H9 (cell line): ENCODE data around the gene CD164. TPM values are rescaled to one million over a fixed set of nuclear protein-coding genes. Genes with fewer than 3 reads are reported as not detected.

ENCODE experiments used
- DNase-seq: peaks from one replicate; pipeline ENCODE4 v3.0.0-alpha.2; 2017
- H2AFZ ChIP-seq: one replicate; pipeline ENCODE4 v1.6.1; 2013; ENCODE audit warnings: mild to moderate bottlenecking, low read length, control low read depth, moderate library complexity
- H2AK5ac ChIP-seq: 2 replicates; pipeline ENCODE4 v1.6.1; 2013; ENCODE audit warnings: low read length, control low read depth, mixed read lengths; ENCODE audit not compliant: insufficient read length
- H2BK120ac ChIP-seq: one replicate; pipeline ENCODE4 v1.6.1; 2013; ENCODE audit warnings: low read depth, mild to moderate bottlenecking, low read length, control low read depth, inconsistent platforms; ENCODE audit not compliant: poor library complexity, severe bottlenecking
- H2BK12ac ChIP-seq: 2 replicates; pipeline ENCODE4 v1.6.1; 2013; ENCODE audit warnings: low read length, control low read depth, mixed read lengths, low read depth; ENCODE audit not compliant: insufficient read length
- H2BK15ac ChIP-seq: 2 replicates; pipeline ENCODE4 v1.6.1; 2013; ENCODE audit warnings: low read depth, low read length, control low read depth
- H2BK20ac ChIP-seq: one replicate; pipeline ENCODE4 v1.6.1; 2013; ENCODE audit warnings: low read depth, mild to moderate bottlenecking, low read length, control low read depth, inconsistent platforms; ENCODE audit not compliant: poor library complexity, severe bottlenecking
- H2BK5ac ChIP-seq: 2 replicates; pipeline ENCODE4 v1.6.1; 2013; ENCODE audit warnings: low read length, control low read depth, mixed read lengths; ENCODE audit not compliant: insufficient read length
- H3K14ac ChIP-seq: 2 replicates; pipeline ENCODE4 v1.6.1; 2013; ENCODE audit warnings: low read length, control low read depth; ENCODE audit not compliant: insufficient read depth
- H3K18ac ChIP-seq: 2 replicates; pipeline ENCODE4 v1.6.1; 2013; ENCODE audit warnings: low read depth, mild to moderate bottlenecking, mixed read lengths, low read length, control low read depth; ENCODE audit not compliant: insufficient read length
- H3K23ac ChIP-seq: 2 replicates; pipeline ENCODE4 v1.6.1; 2013; ENCODE audit warnings: low read length, control low read depth, mixed read lengths, low read depth; ENCODE audit not compliant: insufficient read length
- H3K23me2 ChIP-seq: 2 replicates; pipeline ENCODE4 v1.6.1; 2013; ENCODE audit warnings: low read depth, mild to moderate bottlenecking, mixed read lengths, low read length, control low read depth; ENCODE audit not compliant: insufficient read length, poor library complexity, severe bottlenecking
- H3K27ac ChIP-seq: 2 replicates; pipeline ENCODE4 v1.5.1; 2013; ENCODE audit warnings: low read length, control low read depth, mixed read lengths, low read depth; ENCODE audit not compliant: insufficient read length
- H3K27me3 ChIP-seq: 2 replicates; pipeline ENCODE4 v1.6.1; 2013; ENCODE audit warnings: low read length, control low read depth, inconsistent platforms; ENCODE audit not compliant: insufficient read depth
- H3K4ac ChIP-seq: 2 replicates; pipeline ENCODE4 v1.6.1; 2013; ENCODE audit warnings: low read depth, mild to moderate bottlenecking, control low read depth, inconsistent platforms, low read length, moderate library complexity
- H3K4me1 ChIP-seq: 2 replicates; pipeline ENCODE4 v1.6.1; 2013; ENCODE audit warnings: low read length, control low read depth, inconsistent platforms; ENCODE audit not compliant: insufficient read depth
- H3K4me2 ChIP-seq: 2 replicates; pipeline ENCODE4 v1.6.1; 2013; ENCODE audit warnings: low read length, control low read depth, mixed read lengths; ENCODE audit not compliant: insufficient read length, insufficient read depth
- H3K56ac ChIP-seq: 2 replicates; pipeline ENCODE4 v1.6.1; 2013; ENCODE audit warnings: low read depth, mild to moderate bottlenecking, mixed read lengths, low read length, control low read depth; ENCODE audit not compliant: insufficient read length
- H3K79me1 ChIP-seq: 2 replicates; pipeline ENCODE4 v1.6.1; 2013; ENCODE audit warnings: low read depth, mild to moderate bottlenecking, moderate library complexity, low read length, control low read depth, inconsistent platforms; ENCODE audit not compliant: insufficient read depth, poor library complexity, severe bottlenecking
- H3K79me2 ChIP-seq: 2 replicates; pipeline ENCODE4 v1.6.1; 2013; ENCODE audit warnings: low read length, control low read depth, inconsistent platforms; ENCODE audit not compliant: insufficient read depth
- H3K9ac ChIP-seq: 2 replicates; pipeline ENCODE4 v1.6.1; 2013; ENCODE audit warnings: low read length, control low read depth, mixed read lengths; ENCODE audit not compliant: insufficient read length; ENCODE audit errors: extremely low read depth
- H3K9me3 ChIP-seq: one replicate; pipeline ENCODE4 v1.6.1; 2013; ENCODE audit warnings: low read depth, low read length, inconsistent platforms; ENCODE audit not compliant: control insufficient read depth
- H3T11ph ChIP-seq: one replicate; pipeline ENCODE4 v1.6.1; 2013; ENCODE audit warnings: mild to moderate bottlenecking, low read length, control low read depth, inconsistent platforms
- H4K20me1 ChIP-seq: one replicate; pipeline ENCODE4 v1.6.1; 2013; ENCODE audit not compliant: control insufficient read depth, insufficient read length, insufficient read depth
- H4K5ac ChIP-seq: 2 replicates; pipeline ENCODE4 v1.6.1; 2013; ENCODE audit warnings: low read depth, mild to moderate bottlenecking, mixed read lengths, low read length, control low read depth; ENCODE audit not compliant: insufficient read length
- H4K8ac ChIP-seq: replicated peaks from 2 replicates; pipeline ENCODE4 v1.6.1; 2013; ENCODE audit warnings: low read length, control low read depth, mixed read lengths, low read depth; ENCODE audit not compliant: insufficient read length
- H4K91ac ChIP-seq: 2 replicates; pipeline ENCODE4 v1.6.1; 2013; ENCODE audit warnings: low read depth, mild to moderate bottlenecking, moderate library complexity, mixed read lengths, low read length, control low read depth; ENCODE audit not compliant: insufficient read length
- H3K27ac Mint-ChIP-seq, 3 experiments: 2 replicates in 2 of 3; 3 replicates in 1 of 3; pipeline ENCODE4 v1.8.0; 2020 to 2021; ENCODE audit warnings: mixed read lengths in 3 of 3, mild to moderate bottlenecking in 1 of 3, moderate library complexity in 1 of 3
- H3K27me3 Mint-ChIP-seq: 2 replicates; pipeline ENCODE4 v1.8.0; 2021; ENCODE audit warnings: low read depth, mild to moderate bottlenecking, moderate library complexity, mixed read lengths
- H3K36me3 Mint-ChIP-seq, 3 experiments: 2 replicates in 2 of 3; 3 replicates in 1 of 3; pipeline ENCODE4 v1.8.0; 2020 to 2021; ENCODE audit warnings: low read depth in 3 of 3, mixed read lengths in 3 of 3; ENCODE audit not compliant: insufficient read depth in 1 of 3
- H3K4me1 Mint-ChIP-seq, 2 experiments: 2 replicates each; pipeline ENCODE4 v1.8.0; 2020; ENCODE audit warnings: mixed read lengths in 2 of 2
- H3K4me3 Mint-ChIP-seq, 2 experiments: 2 replicates in 1 of 2; 3 replicates in 1 of 2; pipeline ENCODE4 v1.8.0; 2020 to 2021; ENCODE audit warnings: mild to moderate bottlenecking in 2 of 2, mixed read lengths in 2 of 2, moderate library complexity in 1 of 2
- H3K9me3 Mint-ChIP-seq, 2 experiments: 2 replicates in 1 of 2; 3 replicates in 1 of 2; pipeline ENCODE4 v1.8.0; 2020; ENCODE audit warnings: mild to moderate bottlenecking in 2 of 2, mixed read lengths in 2 of 2, moderate library complexity in 1 of 2
- CTCF ChIP-seq: fragments of 200-600 bp; sonication (generic); conservative IDR thresholded peaks from 3 replicates; pipeline ENCODE4 v1.8.0; 2021; ENCODE audit warnings: antibody characterized with exemption, mild to moderate bottlenecking
- WGBS: extraction: QIAGEN DNeasy Blood & Tissue Kit; methylation state at CpG from one replicate; pipeline ENCODE4 v1.1.7; 2013; ENCODE audit warnings: missing lambda C conversion rate, low lambda C conversion rate, mixed read lengths; ENCODE audit not compliant: insufficient read length; ENCODE audit errors: extremely low coverage; 5-methylcytosine and 5-hydroxymethylcytosine counted together
- total RNA-seq: library from RNA; stranded (reverse); gene quantifications from 2 replicates; pipeline ENCODE4 v1.2.1, GENCODE V29; 2021

Gene CD164
- total RNA-seq, 1 experiment from 2014 or later = 130 TPM

GRCh38 chr6:109393157-109393885 lies 11.1 kb upstream of the CD164 start:
- H3K4ac ChIP-seq = no peak overlapping the region; the same call in 1 of the 2 replicates
- no peak overlapping the region for H3K4me2 ChIP-seq
- no peak overlapping the region for H2BK5ac ChIP-seq
- H3T11ph ChIP-seq = no peak overlapping the region
- Mint-ChIP-seq H3K4me3 (no peak overlapping the region), H3K27me3 (no peaks in the 10 kb centered on the region; the same call in 1 of the 2 replicates), H3K36me3 (no peaks in the 10 kb centered on the region), H3K4me1 (peaks cover 0 to 3% of the 10 kb centered on the region in 2 experiments; a peak in 1 of 4 replicates), H3K27ac (no peak overlapping the region), H3K9me3 (no peaks in the 10 kb centered on the region)
- no peak overlapping the region for H2BK20ac ChIP-seq
- no peak overlapping the region for H4K5ac ChIP-seq
- TF ChIP-seq CTCF = no peak
- no CpG with 5 or more reads among the region's 5 CpGs for WGBS
- H3K79me1 ChIP-seq = no peaks in the 10 kb centered on the region
- no peaks in the 10 kb centered on the region for H3K79me2 ChIP-seq
- no peak for DNase-seq
- no peak overlapping the region for H3K18ac ChIP-seq
- H2AK5ac ChIP-seq = no peak overlapping the region
- no peak overlapping the region for H2AFZ ChIP-seq
- no peak overlapping the region for H4K91ac ChIP-seq
- no peaks in the 10 kb centered on the region for H3K4me1 ChIP-seq
- H3K27me3 ChIP-seq = no peaks in the 10 kb centered on the region
- no peak overlapping the region for H2BK15ac ChIP-seq
- no peak overlapping the region for H3K56ac ChIP-seq
- H3K23ac ChIP-seq = no peak overlapping the region
- no peaks in the 10 kb centered on the region for H3K9me3 ChIP-seq
- no peak overlapping the region for H4K8ac ChIP-seq
- H3K23me2 ChIP-seq = no peaks in the 10 kb centered on the region
- H2BK120ac ChIP-seq = no peak overlapping the region
- H3K14ac ChIP-seq = no peak overlapping the region
- H3K9ac ChIP-seq = no peak overlapping the region
- no peak overlapping the region for H3K27ac ChIP-seq
- no peak overlapping the region for H2BK12ac ChIP-seq
- no peaks in the 10 kb centered on the region for H4K20me1 ChIP-seq
